Testis (tissue), 3 donors: ENCODE data around the gene ZNF687. TPM values are rescaled to one million over a fixed set of nuclear protein-coding genes. Genes with fewer than 3 reads are reported as not detected.

ENCODE experiments used
- DNase-seq: peaks from one replicate; pipeline ENCODE4 v3.0.0-alpha.2; 2019
- H3K27ac ChIP-seq, 2 donors: fragments of 200-600 bp; sonication (generic); one replicate each; pipeline ENCODE4 v1.5.1; 2019
- H3K27me3 ChIP-seq: fragments of 200-600 bp; sonication (generic); one replicate; pipeline ENCODE4 v1.5.1; 2019
- H3K36me3 ChIP-seq: fragments of 200-600 bp; sonication (generic); one replicate; pipeline ENCODE4 v1.5.1; 2017; ENCODE audit warnings: low read depth; ENCODE audit errors: missing control alignments
- H3K4me1 ChIP-seq: fragments of 200-600 bp; sonication (generic); one replicate; pipeline ENCODE4 v1.5.1; 2019
- H3K4me3 ChIP-seq, 2 donors: fragments of 200-600 bp; sonication (generic); one replicate each; pipeline ENCODE4 v1.5.1; 2017 to 2019
- H3K9me3 ChIP-seq: fragments of 200-600 bp; sonication (generic); one replicate; pipeline ENCODE4 v1.5.1; 2017
- POLR2A ChIP-seq: fragments of 450-650 bp; IDR thresholded peaks from one replicate; pipeline ENCODE4 v1.6.1; 2017; ENCODE audit warnings: antibody characterized with exemption, mild to moderate bottlenecking, moderate library complexity
- WGBS, 2 donors: methylation state at CpG; one replicate each; pipeline ENCODE4 v1.1.5; 2018; 5-methylcytosine and 5-hydroxymethylcytosine counted together
- intact Hi-C: fragments of 100-400 bp; cut with DNase I; formaldehyde crosslinking; loops from one replicate; pipeline ENCODE4 v1.15.1; 2023; ENCODE audit warnings: low total_unique reads
- polyA plus RNA-seq: library from polyadenylated mRNA; stranded (reverse); fragments of 350-450 nt; fragmentation: Illumina TruSeq; extraction: RNeasy Lipid Tissue Mini Kit (QIAGEN cat#74804); gene quantifications from one replicate; pipeline ENCODE4 v1.2.3, GENCODE V29; 2014; ENCODE audit warnings: low read depth, low replicate concordance; ENCODE audit not compliant: insufficient read depth
- small RNA-seq, 2 donors: library from RNA; depleted of rRNA; stranded (forward); fragments of <200 nt; gene quantifications; one replicate each; pipeline ENCODE3, GENCODE V24; 2016
- total RNA-seq, 2 donors: library from RNA; depleted of rRNA; stranded (reverse); fragments of >200 nt; gene quantifications; one replicate each; pipeline ENCODE4 v1.2.3, GENCODE V29; 2016
- TF ChIP-seq, protein P1 (sequence below), 3 experiments: fragments of 450-650 bp in 2 of 3; fragments of 200-600 bp in 1 of 3; sonication (generic) in 1 of 3; IDR thresholded peaks; one replicate each; pipeline ENCODE4 v1.5.1; 2016 to 2019; ENCODE audit warnings: antibody characterized with exemption in 3 of 3, mild to moderate bottlenecking in 2 of 3, moderate library complexity in 1 of 3

The ZNF687 gene
- total and polyA plus RNA-seq, 3 donors from 2014 or later = 38.4 to 58.2 (median 39.9) TPM

DNA sequence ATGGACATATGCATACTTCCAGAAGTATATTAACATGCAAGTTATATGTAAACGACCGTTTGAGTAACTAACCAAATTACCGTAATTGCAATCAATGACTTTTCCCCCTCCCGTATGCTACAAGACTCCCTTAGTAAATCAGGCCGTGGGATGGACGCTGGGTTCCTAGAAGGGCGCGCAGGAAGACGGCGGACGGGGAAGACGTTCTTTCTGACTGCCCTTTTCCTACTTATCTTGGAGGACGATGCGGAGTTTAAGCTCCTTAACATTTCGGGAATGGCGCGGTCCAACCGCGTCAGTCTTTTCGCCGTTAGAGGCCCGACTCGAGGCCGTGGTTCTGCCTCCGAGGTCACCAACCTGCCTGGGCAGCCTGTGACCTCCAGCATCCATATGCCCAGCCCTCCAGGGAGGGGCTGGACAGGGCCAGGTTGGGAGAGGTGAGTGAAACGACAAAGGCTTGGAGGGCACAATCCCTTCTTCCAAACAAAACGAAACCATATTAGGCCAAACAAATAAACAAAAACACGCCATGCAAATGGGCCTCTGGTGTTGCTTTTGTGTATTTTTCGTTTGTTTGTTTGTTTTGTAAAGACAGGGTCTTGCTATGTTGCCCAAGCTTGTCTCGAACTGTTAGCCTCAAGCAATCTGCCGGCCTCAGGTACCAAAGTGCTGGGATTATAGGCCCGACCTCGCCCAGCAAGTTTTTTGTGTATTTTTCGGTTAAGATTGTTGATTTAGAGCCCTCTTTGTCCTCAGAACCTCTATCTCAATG is 46.0 kb downstream of the ZNF687 start:
- Histone ChIP-seq H3K9me3 (no peaks in the 10 kb centered on the region), H3K36me3 (no peaks in the 10 kb centered on the region), H3K27me3 (no peaks in the 10 kb centered on the region), H3K4me1 (peaks cover 18% of the 10 kb centered on the region), H3K4me3 (peak overlapping the region; percentile 80 to 94), H3K27ac (peak overlapping the region; percentile 83 to 95)
- no peak for TF ChIP-seq POLR2A
- TF ChIP-seq, protein P1, sequence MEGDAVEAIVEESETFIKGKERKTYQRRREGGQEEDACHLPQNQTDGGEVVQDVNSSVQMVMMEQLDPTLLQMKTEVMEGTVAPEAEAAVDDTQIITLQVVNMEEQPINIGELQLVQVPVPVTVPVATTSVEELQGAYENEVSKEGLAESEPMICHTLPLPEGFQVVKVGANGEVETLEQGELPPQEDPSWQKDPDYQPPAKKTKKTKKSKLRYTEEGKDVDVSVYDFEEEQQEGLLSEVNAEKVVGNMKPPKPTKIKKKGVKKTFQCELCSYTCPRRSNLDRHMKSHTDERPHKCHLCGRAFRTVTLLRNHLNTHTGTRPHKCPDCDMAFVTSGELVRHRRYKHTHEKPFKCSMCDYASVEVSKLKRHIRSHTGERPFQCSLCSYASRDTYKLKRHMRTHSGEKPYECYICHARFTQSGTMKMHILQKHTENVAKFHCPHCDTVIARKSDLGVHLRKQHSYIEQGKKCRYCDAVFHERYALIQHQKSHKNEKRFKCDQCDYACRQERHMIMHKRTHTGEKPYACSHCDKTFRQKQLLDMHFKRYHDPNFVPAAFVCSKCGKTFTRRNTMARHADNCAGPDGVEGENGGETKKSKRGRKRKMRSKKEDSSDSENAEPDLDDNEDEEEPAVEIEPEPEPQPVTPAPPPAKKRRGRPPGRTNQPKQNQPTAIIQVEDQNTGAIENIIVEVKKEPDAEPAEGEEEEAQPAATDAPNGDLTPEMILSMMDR (IDR thresholded peaks at IDR 0.05) = no peak
- intact Hi-C loops = no loop called here
- DNase-seq = no peak
- WGBS, 2 donors = 13 to 14% methylated on average over 34 of the region's 34 CpGs

DNA sequence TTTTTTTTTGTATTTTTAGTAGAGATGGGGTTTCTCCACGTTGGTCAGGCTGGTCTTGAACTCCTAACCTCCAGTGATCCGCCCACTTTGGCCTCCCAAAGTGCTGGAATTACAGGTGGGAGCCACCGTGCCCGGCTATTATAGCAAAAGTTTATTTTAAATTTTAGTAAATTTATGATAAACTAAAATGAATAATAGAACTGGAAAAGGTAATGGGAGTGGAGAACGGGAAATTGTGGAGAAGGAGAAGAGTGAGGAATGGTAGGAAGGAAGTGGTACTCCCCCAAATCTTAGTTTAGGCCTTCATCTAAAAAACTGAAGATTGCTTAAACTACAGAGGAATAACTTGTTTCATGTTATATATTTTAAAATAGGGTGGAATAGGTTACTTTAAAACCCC is 52.7 kb downstream of the ZNF687 start:
- intact Hi-C loops = no loop called here
- H3K4me3 ChIP-seq = no peak overlapping the region
- H3K4me1 ChIP-seq = no peaks in the 10 kb centered on the region
- 87 to 90% methylated on average over 5 of the region's 5 CpGs for WGBS, 2 donors
- no peak for TF ChIP-seq POLR2A
- TF ChIP-seq, protein P1 (IDR thresholded peaks at IDR 0.05) = no peak
- no peak overlapping the region for H3K27ac ChIP-seq
- no peaks in the 10 kb centered on the region for H3K27me3 ChIP-seq
- no peak for DNase-seq
- H3K9me3 ChIP-seq = no peaks in the 10 kb centered on the region
- no peaks in the 10 kb centered on the region for H3K36me3 ChIP-seq

- Histone ChIP-seq H3K27me3 (no peaks in the 10 kb centered on the region), H3K4me1 (no peaks in the 10 kb centered on the region), H3K9me3 (no peaks in the 10 kb centered on the region), H3K36me3 (no peaks in the 10 kb centered on the region), H3K4me3 (no peak overlapping the region), H3K27ac (no peak overlapping the region)
- no peak for DNase-seq
- WGBS, 2 donors = 83 to 94% methylated on average over 3 of the region's 3 CpGs
- no peak for TF ChIP-seq POLR2A
- TF ChIP-seq, protein P1 (IDR thresholded peaks at IDR 0.05) = no peak
- intact Hi-C loops = no loop called here
These were observed 54.5 kb downstream of the ZNF687 start for GRCh38 chr1:151336556-151336955.

GRCh38 chr1:151340870-151341754 is 59.0 kb downstream of the ZNF687 start:
- Histone ChIP-seq H3K27ac (no peak overlapping the region), H3K9me3 (no peaks in the 10 kb centered on the region), H3K4me1 (peaks cover 5% of the 10 kb centered on the region), H3K4me3 (no peak overlapping the region), H3K36me3 (no peaks in the 10 kb centered on the region), H3K27me3 (no peaks in the 10 kb centered on the region)
- no peak for TF ChIP-seq POLR2A
- TF ChIP-seq, protein P1 (IDR thresholded peaks at IDR 0.05) = peak; percentile 69 to 82 (median 71)
- intact Hi-C loops = no loop called here
- peak; percentile 53 for DNase-seq
- 43 to 63% methylated on average over 7 of the region's 7 CpGs for WGBS, 2 donors

Small RNA genes within 50 kb of the gene (small RNA-seq; reads per million reads assigned to genes)
- gene RN7SL444P = 0 to 0.09 reads per million in 2 donors

Other genes starting within 250 kb of the ZNF687 start
- 1 to 10 TPM; 3.6 to 9.3 TPM for gene BNIPL, start 245.7 kb upstream of the ZNF687 start, total RNA-seq
- gene BNIPL, start 245.7 kb upstream of the ZNF687 start, polyA plus RNA-seq = 5.0 TPM
- gene C1orf56, start 234.5 kb upstream of the ZNF687 start, total RNA-seq = 10 to 100 TPM; 57.3 to 78.4 TPM
- 145 TPM for gene C1orf56, start 234.5 kb upstream of the ZNF687 start, polyA plus RNA-seq
- gene CDC42SE1, start 222.7 kb upstream of the ZNF687 start, total RNA-seq = 10 to 100 TPM; 34.8 to 40.5 TPM
- 36.9 TPM for gene CDC42SE1, start 222.7 kb upstream of the ZNF687 start, polyA plus RNA-seq
- 1 to 10 TPM; 1.6 to 2.3 TPM for gene MLLT11, start 221.9 kb upstream of the ZNF687 start, total RNA-seq
- 3.2 TPM for gene MLLT11, start 221.9 kb upstream of the ZNF687 start, polyA plus RNA-seq
- 10 to 100 TPM; 43.1 to 45.3 TPM for gene GABPB2, start 211.5 kb upstream of the ZNF687 start, total RNA-seq
- gene GABPB2, start 211.5 kb upstream of the ZNF687 start, polyA plus RNA-seq = 50.2 TPM
- gene SEMA6C, start 135.7 kb upstream of the ZNF687 start, total RNA-seq = 100 to 1,000 TPM; 134 to 175 TPM
- 71.6 TPM for gene SEMA6C, start 135.7 kb upstream of the ZNF687 start, polyA plus RNA-seq
- gene TNFAIP8L2, start 125.7 kb upstream of the ZNF687 start, total RNA-seq = under 1 TPM; 0.55 to 0.99 TPM
- gene TNFAIP8L2, start 125.7 kb upstream of the ZNF687 start, polyA plus RNA-seq = 2.1 TPM
- 10 to 100 TPM; 14.9 to 17.0 TPM for gene LYSMD1, start 116.4 kb upstream of the ZNF687 start, total RNA-seq
- 9.5 TPM for gene LYSMD1, start 116.4 kb upstream of the ZNF687 start, polyA plus RNA-seq
- gene SCNM1, start 116.2 kb upstream of the ZNF687 start, total RNA-seq = 10 to 100 TPM; 27.5 to 31.7 TPM
- 46.0 TPM for gene SCNM1, start 116.2 kb upstream of the ZNF687 start, polyA plus RNA-seq
- gene TMOD4, start 106.3 kb upstream of the ZNF687 start, total RNA-seq = not detected
- 2.1 TPM for gene TMOD4, start 106.3 kb upstream of the ZNF687 start, polyA plus RNA-seq
- 10 to 100 TPM; 31.9 to 42.7 TPM for gene VPS72, start 92.1 kb upstream of the ZNF687 start, total RNA-seq
- gene VPS72, start 92.1 kb upstream of the ZNF687 start, polyA plus RNA-seq = 57.9 TPM
- gene PIP5K1A, start 83.7 kb upstream of the ZNF687 start, total RNA-seq = 100 to 1,000 TPM; 168 to 234 TPM
- gene PIP5K1A, start 83.7 kb upstream of the ZNF687 start, polyA plus RNA-seq = 94.1 TPM
- gene PSMD4, start 27.6 kb upstream of the ZNF687 start, total RNA-seq = 100 to 1,000 TPM; 164 to 196 TPM
- 333 TPM for gene PSMD4, start 27.6 kb upstream of the ZNF687 start, polyA plus RNA-seq
- 100 to 1,000 TPM in 1 of 2 donors, 10 to 100 TPM in 1; 87.9 to 103 TPM for gene PI4KB, start 45.1 kb downstream of the ZNF687 start, total RNA-seq
- gene PI4KB, start 45.1 kb downstream of the ZNF687 start, polyA plus RNA-seq = 86.8 TPM
- gene RFX5, start 65.0 kb downstream of the ZNF687 start, total RNA-seq = 10 to 100 TPM; 18.8 to 19.8 TPM
- gene RFX5, start 65.0 kb downstream of the ZNF687 start, polyA plus RNA-seq = 43.6 TPM
- 10 to 100 TPM; 13.0 to 15.1 TPM for gene SELENBP1, start 90.4 kb downstream of the ZNF687 start, total RNA-seq
- 31.8 TPM for gene SELENBP1, start 90.4 kb downstream of the ZNF687 start, polyA plus RNA-seq
- 100 to 1,000 TPM; 155 to 186 TPM for gene PSMB4, start 117.3 kb downstream of the ZNF687 start, total RNA-seq
- 179 TPM for gene PSMB4, start 117.3 kb downstream of the ZNF687 start, polyA plus RNA-seq
- 100 to 1,000 TPM; 131 to 137 TPM for gene POGZ, start 177.2 kb downstream of the ZNF687 start, total RNA-seq
- 84.3 TPM for gene POGZ, start 177.2 kb downstream of the ZNF687 start, polyA plus RNA-seq
- gene CGN, start 229.1 kb downstream of the ZNF687 start, total RNA-seq = 10 to 100 TPM; 25.7 to 31.6 TPM
- 25.9 TPM for gene CGN, start 229.1 kb downstream of the ZNF687 start, polyA plus RNA-seq